Smooth muscle cell (in vitro differentiated cells): Measurements from ENCODE around the gene TMEM123. TPM values are rescaled to one million over a fixed set of nuclear protein-coding genes. Genes with fewer than 3 reads are reported as not detected.

Experiments used
- DNase-seq: peaks from one replicate; lab custom pipeline; 2025; ENCODE audit not compliant: unreplicated experiment; lab: John Stamatoyannopoulos, UW
- H2AFZ ChIP-seq: fragments of 200-600 bp; sonication (generic); 2 replicates; pipeline ENCODE4 v1.6.0; 2016; ENCODE audit warnings: antibody characterized with exemption, low read depth, mild to moderate bottlenecking
- H3F3A ChIP-seq: fragments of 200-600 bp; sonication (generic); 2 replicates; pipeline ENCODE4 v1.6.0; 2017; ENCODE audit warnings: antibody characterized with exemption, low read depth
- H3K27ac ChIP-seq: fragments of 200-600 bp; sonication (generic); 2 replicates; pipeline ENCODE4 v1.5.1; 2016; ENCODE audit warnings: low read depth, mild to moderate bottlenecking
- H3K27me3 ChIP-seq: fragments of 200-600 bp; sonication (generic); 2 replicates; pipeline ENCODE4 v1.6.1; 2016; ENCODE audit warnings: low read depth, mild to moderate bottlenecking
- H3K36me3 ChIP-seq: fragments of 200-600 bp; sonication (generic); 2 replicates; pipeline ENCODE4 v1.5.1; 2016; ENCODE audit warnings: low read depth
- H3K4me1 ChIP-seq: fragments of 200-600 bp; sonication (generic); 2 replicates; pipeline ENCODE4 v1.5.1; 2016; ENCODE audit warnings: low read depth
- H3K4me2 ChIP-seq: fragments of 200-600 bp; sonication (generic); 2 replicates; pipeline ENCODE4 v1.6.0; 2016; ENCODE audit warnings: mild to moderate bottlenecking
- H3K4me3 ChIP-seq: fragments of 200-600 bp; sonication (generic); 2 replicates; pipeline ENCODE4 v1.5.1; 2016; ENCODE audit warnings: mild to moderate bottlenecking
- H3K79me2 ChIP-seq: fragments of 200-600 bp; sonication (generic); 2 replicates; pipeline ENCODE4 v1.6.0; 2016; ENCODE audit warnings: low read depth, mild to moderate bottlenecking
- H3K9ac ChIP-seq: fragments of 200-600 bp; sonication (generic); 2 replicates; pipeline ENCODE4 v1.6.0; 2016; ENCODE audit warnings: low read depth
- H3K9me3 ChIP-seq: fragments of 200-600 bp; sonication (generic); replicated peaks from 2 replicates; pipeline ENCODE4 v1.5.1; 2016; ENCODE audit warnings: low read depth
- H4K20me1 ChIP-seq: fragments of 200-600 bp; sonication (generic); 2 replicates; pipeline ENCODE4 v1.6.0; 2016; ENCODE audit warnings: low read depth
- WGBS: methylation state at CpG from one replicate; pipeline ENCODE4 v1.1.7; 2016; ENCODE audit warnings: low lambda C conversion rate; 5-methylcytosine and 5-hydroxymethylcytosine counted together
- polyA plus RNA-seq: library from polyadenylated mRNA; unstranded; fragments of >200 nt; fragmentation: Nextera tagmentation; extraction: Ambion mirVana; gene quantifications from 2 replicates; pipeline ENCODE4 v1.2.1, GENCODE V29; 2016
- total RNA-seq: library from RNA; depleted of rRNA; stranded (reverse); fragments of >200 nt; gene quantifications from 2 replicates; pipeline ENCODE4 v1.2.3, GENCODE V29; 2014
- TF ChIP-seq, protein P1 (sequence below): fragments of 200-600 bp; sonication (generic); IDR thresholded peaks from 2 replicates; pipeline ENCODE4 v1.5.1; 2017; ENCODE audit warnings: borderline replicate concordance, mild to moderate bottlenecking, antibody characterized with exemption; ENCODE audit not compliant: insufficient read depth, poor library complexity, severe bottlenecking

The TMEM123 gene
- total and polyA plus RNA-seq, 2 experiments from 2014 or later = 38.8 to 78.8 TPM

DNA sequence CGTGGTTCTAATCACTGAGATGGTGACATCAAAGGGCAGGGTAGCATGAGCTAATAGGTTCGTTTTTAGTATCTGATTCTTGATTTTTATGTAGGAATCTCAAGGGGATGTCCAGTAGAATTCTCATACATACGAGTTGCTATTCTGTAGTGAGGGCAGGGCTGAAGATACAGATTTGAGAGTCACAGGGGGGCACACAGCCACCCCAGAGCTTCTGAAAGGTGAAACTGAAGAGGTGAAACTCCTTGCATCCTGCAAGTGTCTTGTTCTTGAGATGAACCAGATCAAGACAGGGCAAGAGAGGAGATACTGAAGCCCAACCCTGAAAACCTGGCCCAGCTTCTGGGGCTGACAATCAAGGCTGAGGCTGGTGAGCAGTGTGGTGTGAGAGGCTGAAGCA, 35.6 kb upstream of the TMEM123 start:
- Histone ChIP-seq H3K4me3 (no peak overlapping the region), H3K27me3 (no peaks in the 10 kb centered on the region), H2AFZ (no peak overlapping the region), H3K9me3 (no peaks in the 10 kb centered on the region), H3K36me3 (no peaks in the 10 kb centered on the region), H4K20me1 (no peaks in the 10 kb centered on the region), H3F3A (no peaks in the 10 kb centered on the region), H3K79me2 (no peaks in the 10 kb centered on the region), H3K4me1 (no peaks in the 10 kb centered on the region), H3K4me2 (no peak overlapping the region), H3K27ac (no peak overlapping the region), H3K9ac (no peak overlapping the region)
- TF ChIP-seq, protein P1, sequence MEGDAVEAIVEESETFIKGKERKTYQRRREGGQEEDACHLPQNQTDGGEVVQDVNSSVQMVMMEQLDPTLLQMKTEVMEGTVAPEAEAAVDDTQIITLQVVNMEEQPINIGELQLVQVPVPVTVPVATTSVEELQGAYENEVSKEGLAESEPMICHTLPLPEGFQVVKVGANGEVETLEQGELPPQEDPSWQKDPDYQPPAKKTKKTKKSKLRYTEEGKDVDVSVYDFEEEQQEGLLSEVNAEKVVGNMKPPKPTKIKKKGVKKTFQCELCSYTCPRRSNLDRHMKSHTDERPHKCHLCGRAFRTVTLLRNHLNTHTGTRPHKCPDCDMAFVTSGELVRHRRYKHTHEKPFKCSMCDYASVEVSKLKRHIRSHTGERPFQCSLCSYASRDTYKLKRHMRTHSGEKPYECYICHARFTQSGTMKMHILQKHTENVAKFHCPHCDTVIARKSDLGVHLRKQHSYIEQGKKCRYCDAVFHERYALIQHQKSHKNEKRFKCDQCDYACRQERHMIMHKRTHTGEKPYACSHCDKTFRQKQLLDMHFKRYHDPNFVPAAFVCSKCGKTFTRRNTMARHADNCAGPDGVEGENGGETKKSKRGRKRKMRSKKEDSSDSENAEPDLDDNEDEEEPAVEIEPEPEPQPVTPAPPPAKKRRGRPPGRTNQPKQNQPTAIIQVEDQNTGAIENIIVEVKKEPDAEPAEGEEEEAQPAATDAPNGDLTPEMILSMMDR = no peak
- no peak for DNase-seq
- WGBS = 83% methylated on average over 3 of the region's 3 CpGs

DNA sequence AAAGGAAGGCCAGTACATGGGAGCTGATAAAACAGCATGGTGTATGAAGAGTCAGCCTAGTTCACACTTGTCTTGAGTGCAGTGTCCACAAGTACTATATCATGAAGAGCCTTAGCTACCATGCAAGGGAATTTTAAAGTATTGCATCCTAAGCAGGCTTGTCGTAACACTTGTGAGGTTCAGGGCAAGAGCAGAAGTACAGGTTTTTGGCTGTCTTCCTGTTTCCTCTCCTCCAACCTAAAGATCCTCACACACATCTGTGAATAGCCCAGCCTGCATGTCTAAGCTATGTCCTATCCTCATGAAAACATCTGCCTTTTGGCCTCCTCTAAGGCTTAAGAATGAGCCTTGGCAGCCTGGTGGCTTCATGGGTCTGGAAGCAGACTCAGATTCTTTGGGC, 34.6 kb upstream of the TMEM123 start:
- Histone ChIP-seq H2AFZ (no peak overlapping the region), H3K9me3 (no peaks in the 10 kb centered on the region), H3K79me2 (no peaks in the 10 kb centered on the region), H3K4me1 (no peaks in the 10 kb centered on the region), H4K20me1 (no peaks in the 10 kb centered on the region), H3K4me3 (no peak overlapping the region), H3K36me3 (no peaks in the 10 kb centered on the region), H3K9ac (no peak overlapping the region), H3F3A (no peaks in the 10 kb centered on the region), H3K27me3 (no peaks in the 10 kb centered on the region), H3K27ac (no peak overlapping the region), H3K4me2 (no peak overlapping the region)
- DNase-seq = no peak
- TF ChIP-seq, protein P1 = no peak
- WGBS = 60% methylated on average over 1 of the region's 1 CpG

DNA sequence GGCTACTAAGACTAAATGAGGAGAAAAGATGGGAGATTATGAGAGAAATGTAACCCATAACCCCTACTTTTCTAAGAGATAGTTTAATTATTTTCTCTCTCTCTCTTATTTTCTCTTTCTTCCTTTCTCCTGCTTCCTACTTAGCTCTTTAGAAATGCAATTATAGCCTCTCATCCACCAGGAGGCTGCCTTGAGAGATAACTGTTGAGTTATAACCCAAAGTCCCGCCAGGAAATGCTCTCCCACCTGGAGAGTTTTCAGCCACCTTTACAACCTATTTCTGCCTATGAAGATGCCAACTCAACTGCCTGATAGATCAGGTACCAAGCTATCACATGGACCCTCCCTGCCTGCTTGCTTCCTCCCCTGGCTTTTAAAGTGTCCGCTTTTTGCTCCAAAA, 34.0 kb upstream of the TMEM123 start:
- TF ChIP-seq, protein P1 = no peak
- Histone ChIP-seq H2AFZ (no peak overlapping the region), H3K4me2 (no peak overlapping the region), H3K79me2 (no peaks in the 10 kb centered on the region), H3K9ac (no peak overlapping the region), H3K27me3 (no peaks in the 10 kb centered on the region), H3K27ac (no peak overlapping the region), H3K9me3 (no peaks in the 10 kb centered on the region), H3K4me1 (no peaks in the 10 kb centered on the region), H3F3A (no peaks in the 10 kb centered on the region), H4K20me1 (no peaks in the 10 kb centered on the region), H3K36me3 (no peaks in the 10 kb centered on the region), H3K4me3 (no peak overlapping the region)
- DNase-seq = no peak
- WGBS = 89% methylated on average over 2 of the region's 2 CpGs

DNA sequence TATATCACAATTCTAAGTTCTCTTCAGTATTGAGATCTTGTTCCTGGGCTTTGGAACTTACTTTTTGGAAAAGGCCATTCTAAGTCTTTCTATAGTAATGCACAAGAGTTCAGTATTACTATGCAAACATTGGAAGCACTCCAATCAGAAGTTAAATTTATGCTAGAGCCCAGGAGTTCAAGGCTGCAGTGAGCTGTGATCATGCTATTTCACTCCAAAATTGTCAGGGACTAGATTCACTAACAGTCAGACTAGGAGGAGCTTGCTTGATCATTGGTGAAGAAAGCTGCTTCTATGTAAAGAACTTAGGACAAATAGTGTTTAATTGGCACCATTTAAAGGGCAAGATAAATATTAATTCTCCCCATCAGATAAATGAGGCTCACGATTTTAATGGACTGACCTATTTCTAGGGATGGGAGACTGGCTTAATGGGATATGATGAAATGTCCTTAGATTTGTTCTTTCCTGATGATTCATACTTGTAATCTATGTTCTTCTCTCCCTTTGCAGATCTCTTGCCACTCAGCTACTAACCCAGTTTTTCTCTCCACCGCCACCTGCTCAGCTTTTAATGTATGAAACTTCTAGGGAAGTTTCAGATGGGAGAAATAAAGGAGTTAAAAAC, 32.6 kb upstream of the TMEM123 start:
- H3K27ac ChIP-seq = no peak overlapping the region
- no peaks in the 10 kb centered on the region for H3K9me3 ChIP-seq
- H3K4me1 ChIP-seq = no peaks in the 10 kb centered on the region
- no peak overlapping the region for H3K4me3 ChIP-seq
- H3K9ac ChIP-seq = no peak overlapping the region
- TF ChIP-seq, protein P1 = no peak
- H4K20me1 ChIP-seq = no peaks in the 10 kb centered on the region
- H3F3A ChIP-seq = no peaks in the 10 kb centered on the region
- no peaks in the 10 kb centered on the region for H3K79me2 ChIP-seq
- H3K36me3 ChIP-seq = no peaks in the 10 kb centered on the region
- DNase-seq = no peak
- 71% methylated on average over 2 of the region's 2 CpGs for WGBS
- no peaks in the 10 kb centered on the region for H3K27me3 ChIP-seq
- H3K4me2 ChIP-seq = no peak overlapping the region
- no peak overlapping the region for H2AFZ ChIP-seq
